ENCODE data around the gene CDS2.

Gene CDS2

GRCh38 chr20:5092765-5093339 lies 34.0 kb upstream of the CDS2 start:
- no peak overlapping the region for H3K14ac ChIP-seq (ENCODE audit: low read length)
- H3K4me2 ChIP-seq (ENCODE audit: insufficient read depth, low read length, poor library complexity, severe bottlenecking) = no peak overlapping the region
- H3K23ac ChIP-seq (ENCODE audit: low read depth, low read length, poor library complexity) = no peak overlapping the region
- H2AFZ ChIP-seq (ENCODE audit: low read length) = no peak overlapping the region
- H2BK12ac ChIP-seq (ENCODE audit: low read length) = no peak overlapping the region
- no peak overlapping the region for H2BK15ac ChIP-seq (ENCODE audit: low read length)
- H3K4ac ChIP-seq (ENCODE audit: low read length) = no peak overlapping the region
- H4K8ac ChIP-seq (ENCODE audit: low read depth, low read length) = no peak overlapping the region
- no peak overlapping the region for H2AK5ac ChIP-seq (ENCODE audit: low read depth, low read length)
- no peak overlapping the region for H3K4me3 ChIP-seq (ENCODE audit: low read length in 2 of 2)
- H3K4me1 ChIP-seq (ENCODE audit: control insufficient read depth in 2 of 2, insufficient read depth in 1 of 2, low read depth in 1 of 2, low read length in 2 of 2) = peaks cover 0 to 4% of the 10 kb centered on the region in 2 donors
- H3K9ac ChIP-seq (ENCODE audit: low read depth, low read length, poor library complexity) = no peak overlapping the region
- peaks cover 0 to 1% (median 0%) of the 10 kb centered on the region in 3 experiments for H3K27me3 ChIP-seq (ENCODE audit: control insufficient read depth in 3 of 3, insufficient read depth in 3 of 3, low read depth in 1 of 3, low read length in 3 of 3)
- H3K36me3 ChIP-seq (replicated peaks in 1 of 2; ENCODE audit: control insufficient read depth in 2 of 2, insufficient read depth in 2 of 2, low read length in 2 of 2) = peaks cover 6 to 58% of the 10 kb centered on the region in 2 donors
- no peaks in the 10 kb centered on the region for H3K79me1 ChIP-seq (ENCODE audit: low read depth, low read length)
- WGBS, 2 donors (ENCODE audit: extremely low coverage in 2 of 2, insufficient read length in 2 of 2, insufficient replicate concordance in 1 of 2) = no CpG with 5 or more reads among the region's 4 CpGs
- no peak overlapping the region for H2BK120ac ChIP-seq (ENCODE audit: low read depth, low read length)
- no peak overlapping the region for H4K91ac ChIP-seq (ENCODE audit: low read depth, low read length, poor library complexity)
- no peak overlapping the region for H3K27ac ChIP-seq (replicated peaks; ENCODE audit: low read length)
- no peaks in the 10 kb centered on the region for H3K9me3 ChIP-seq (replicated peaks in 1 of 2; ENCODE audit: control insufficient read depth in 2 of 2, insufficient read depth in 1 of 2, low read depth in 1 of 2, low read length in 2 of 2)
- no peak overlapping the region for H2BK5ac ChIP-seq (ENCODE audit: low read length)
- H3K18ac ChIP-seq (ENCODE audit: low read length) = no peak overlapping the region
- DNase-seq (ENCODE audit: low spot score) = no peak

GRCh38 chr20:5095454-5095853 lies 31.4 kb upstream of the CDS2 start:
- no peaks in the 10 kb centered on the region for H3K79me1 ChIP-seq (ENCODE audit: low read depth, low read length)
- no peak overlapping the region for H3K18ac ChIP-seq (ENCODE audit: low read length)
- no peak overlapping the region for H3K27ac ChIP-seq (replicated peaks; ENCODE audit: low read length)
- no peak overlapping the region for H3K4ac ChIP-seq (ENCODE audit: low read length)
- no peak overlapping the region for H4K8ac ChIP-seq (ENCODE audit: low read depth, low read length)
- H3K4me2 ChIP-seq (ENCODE audit: insufficient read depth, low read length, poor library complexity, severe bottlenecking) = no peak overlapping the region
- H3K9ac ChIP-seq (ENCODE audit: low read depth, low read length, poor library complexity) = no peak overlapping the region
- no peak overlapping the region for H4K91ac ChIP-seq (ENCODE audit: low read depth, low read length, poor library complexity)
- H3K4me3 ChIP-seq (ENCODE audit: low read length in 2 of 2) = no peak overlapping the region
- peaks cover 10 to 81% of the 10 kb centered on the region in 2 donors for H3K36me3 ChIP-seq (replicated peaks in 1 of 2; ENCODE audit: control insufficient read depth in 2 of 2, insufficient read depth in 2 of 2, low read length in 2 of 2)
- no peak overlapping the region for H2AK5ac ChIP-seq (ENCODE audit: low read depth, low read length)
- H3K27me3 ChIP-seq (ENCODE audit: control insufficient read depth in 3 of 3, insufficient read depth in 3 of 3, low read depth in 1 of 3, low read length in 3 of 3) = peaks cover 0 to 1% (median 0%) of the 10 kb centered on the region in 3 experiments
- H3K23ac ChIP-seq (ENCODE audit: low read depth, low read length, poor library complexity) = no peak overlapping the region
- WGBS, 2 donors (ENCODE audit: extremely low coverage in 2 of 2, insufficient read length in 2 of 2, insufficient replicate concordance in 1 of 2) = no CpG with 5 or more reads among the region's 3 CpGs
- no peak overlapping the region for H2AFZ ChIP-seq (ENCODE audit: low read length)
- H3K9me3 ChIP-seq (replicated peaks in 1 of 2; ENCODE audit: control insufficient read depth in 2 of 2, insufficient read depth in 1 of 2, low read depth in 1 of 2, low read length in 2 of 2) = no peaks in the 10 kb centered on the region
- no peak for DNase-seq (ENCODE audit: low spot score)
- H2BK15ac ChIP-seq (ENCODE audit: low read length) = no peak overlapping the region
- no peak overlapping the region for H2BK12ac ChIP-seq (ENCODE audit: low read length)
- H2BK5ac ChIP-seq (ENCODE audit: low read length) = no peak overlapping the region
- no peak overlapping the region for H3K14ac ChIP-seq (ENCODE audit: low read length)
- H2BK120ac ChIP-seq (ENCODE audit: low read depth, low read length) = no peak overlapping the region
- peaks cover 0 to 2% of the 10 kb centered on the region in 2 donors for H3K4me1 ChIP-seq (ENCODE audit: control insufficient read depth in 2 of 2, insufficient read depth in 1 of 2, low read depth in 1 of 2, low read length in 2 of 2)

GRCh38 chr20:5095931-5096330 lies 30.9 kb upstream of the CDS2 start:
- H3K27ac ChIP-seq (replicated peaks; ENCODE audit: low read length) = no peak overlapping the region
- no peak for DNase-seq (ENCODE audit: low spot score)
- H3K36me3 ChIP-seq (replicated peaks in 1 of 2; ENCODE audit: control insufficient read depth in 2 of 2, insufficient read depth in 2 of 2, low read length in 2 of 2) = peaks cover 10 to 85% of the 10 kb centered on the region in 2 donors
- peaks cover 0 to 1% (median 0%) of the 10 kb centered on the region in 3 experiments for H3K27me3 ChIP-seq (ENCODE audit: control insufficient read depth in 3 of 3, insufficient read depth in 3 of 3, low read depth in 1 of 3, low read length in 3 of 3)
- H3K14ac ChIP-seq (ENCODE audit: low read length) = no peak overlapping the region
- H3K18ac ChIP-seq (ENCODE audit: low read length) = no peak overlapping the region
- WGBS, 2 donors (ENCODE audit: extremely low coverage in 2 of 2, insufficient read length in 2 of 2, insufficient replicate concordance in 1 of 2) = no CpG with 5 or more reads among the region's 3 CpGs
- no peak overlapping the region for H2BK12ac ChIP-seq (ENCODE audit: low read length)
- no peak overlapping the region for H2BK5ac ChIP-seq (ENCODE audit: low read length)
- no peak overlapping the region for H2AK5ac ChIP-seq (ENCODE audit: low read depth, low read length)
- no peak overlapping the region for H3K4ac ChIP-seq (ENCODE audit: low read length)
- no peak overlapping the region for H2BK15ac ChIP-seq (ENCODE audit: low read length)
- no peaks in the 10 kb centered on the region for H3K9me3 ChIP-seq (replicated peaks in 1 of 2; ENCODE audit: control insufficient read depth in 2 of 2, insufficient read depth in 1 of 2, low read depth in 1 of 2, low read length in 2 of 2)
- no peak overlapping the region for H3K4me2 ChIP-seq (ENCODE audit: insufficient read depth, low read length, poor library complexity, severe bottlenecking)
- no peak overlapping the region for H3K9ac ChIP-seq (ENCODE audit: low read depth, low read length, poor library complexity)
- H3K4me1 ChIP-seq (ENCODE audit: control insufficient read depth in 2 of 2, insufficient read depth in 1 of 2, low read depth in 1 of 2, low read length in 2 of 2) = no peaks in the 10 kb centered on the region
- H4K8ac ChIP-seq (ENCODE audit: low read depth, low read length) = no peak overlapping the region
- H3K4me3 ChIP-seq (ENCODE audit: low read length in 2 of 2) = no peak overlapping the region
- H3K23ac ChIP-seq (ENCODE audit: low read depth, low read length, poor library complexity) = no peak overlapping the region
- H2AFZ ChIP-seq (ENCODE audit: low read length) = no peak overlapping the region
- no peaks in the 10 kb centered on the region for H3K79me1 ChIP-seq (ENCODE audit: low read depth, low read length)
- H2BK120ac ChIP-seq (ENCODE audit: low read depth, low read length) = no peak overlapping the region
- H4K91ac ChIP-seq (ENCODE audit: low read depth, low read length, poor library complexity) = no peak overlapping the region

GRCh38 chr20:5096463-5096862 lies 30.3 kb upstream of the CDS2 start:
- Histone ChIP-seq H3K36me3 (replicated peaks in 1 of 2; ENCODE audit: control insufficient read depth in 2 of 2, insufficient read depth in 2 of 2, low read length in 2 of 2) (peaks cover 10 to 89% of the 10 kb centered on the region in 2 donors), H3K4me1 (ENCODE audit: control insufficient read depth in 2 of 2, insufficient read depth in 1 of 2, low read depth in 1 of 2, low read length in 2 of 2) (no peaks in the 10 kb centered on the region), H4K91ac (ENCODE audit: low read depth, low read length, poor library complexity) (no peak overlapping the region), H3K14ac (ENCODE audit: low read length) (no peak overlapping the region), H4K8ac (ENCODE audit: low read depth, low read length) (no peak overlapping the region), H2BK12ac (ENCODE audit: low read length) (no peak overlapping the region), H3K4me2 (ENCODE audit: insufficient read depth, low read length, poor library complexity, severe bottlenecking) (no peak overlapping the region), H3K9me3 (replicated peaks in 1 of 2; ENCODE audit: control insufficient read depth in 2 of 2, insufficient read depth in 1 of 2, low read depth in 1 of 2, low read length in 2 of 2) (no peaks in the 10 kb centered on the region), H3K18ac (ENCODE audit: low read length) (no peak overlapping the region), H2AK5ac (ENCODE audit: low read depth, low read length) (no peak overlapping the region), H2BK15ac (ENCODE audit: low read length) (no peak overlapping the region), H3K23ac (ENCODE audit: low read depth, low read length, poor library complexity) (no peak overlapping the region), H2AFZ (ENCODE audit: low read length) (no peak overlapping the region), H3K79me1 (ENCODE audit: low read depth, low read length) (no peaks in the 10 kb centered on the region), H3K27me3 (ENCODE audit: control insufficient read depth in 3 of 3, insufficient read depth in 3 of 3, low read depth in 1 of 3, low read length in 3 of 3) (peaks cover 0 to 1% (median 0%) of the 10 kb centered on the region in 3 experiments), H3K9ac (ENCODE audit: low read depth, low read length, poor library complexity) (no peak overlapping the region), H3K4me3 (ENCODE audit: low read length in 2 of 2) (no peak overlapping the region), H2BK5ac (ENCODE audit: low read length) (no peak overlapping the region), H3K4ac (ENCODE audit: low read length) (no peak overlapping the region), H2BK120ac (ENCODE audit: low read depth, low read length) (no peak overlapping the region), H3K27ac (replicated peaks; ENCODE audit: low read length) (no peak overlapping the region)
- no peak for DNase-seq (ENCODE audit: low spot score)
- WGBS, 2 donors (ENCODE audit: extremely low coverage in 2 of 2, insufficient read length in 2 of 2, insufficient replicate concordance in 1 of 2) = no CpG with 5 or more reads among the region's 2 CpGs

Measured in neuronal stem cell (in vitro differentiated cells).